SK-N-SH (cell line): Measurements from ENCODE around the gene ATP2B3. TPM values are rescaled to one million over a fixed set of nuclear protein-coding genes. Genes with fewer than 3 reads are reported as not detected.

Experiments used
- CTCF ChIA-PET: fragments of 300-600, 350-600 bp; formaldehyde crosslinking; extraction: SDS; loops from one replicate; lab custom pipeline; 2021; lab: Yijun Ruan, JAX
- POLR2A ChIA-PET: fragments of 350-600 bp; sonication (Branson Sonifier 250); formaldehyde crosslinking; extraction: SDS; loops from one replicate; lab custom pipeline; 2020; ENCODE audit warnings: antibody characterized with exemption, inconsistent platforms; lab: Yijun Ruan, JAX
- DNase-seq: peaks from one replicate; pipeline ENCODE4 v3.0.0; 2012
- H2AFZ ChIP-seq: fragments of 200-600 bp; sonication (generic); 2 replicates; pipeline ENCODE4 v1.8.1; 2016; ENCODE audit warnings: antibody characterized with exemption, mild to moderate bottlenecking, low read depth
- H3F3A ChIP-seq: fragments of 200-600 bp; sonication (generic); replicated peaks from 2 replicates; pipeline ENCODE3; 2016; ENCODE audit warnings: antibody characterized with exemption, mild to moderate bottlenecking; ENCODE audit not compliant: insufficient read depth
- H3K27ac ChIP-seq, 2 experiments: fragments of 200-500 bp in 1 of 2; fragments of 200-600 bp in 1 of 2; sonication (Bioruptor generic) in 1 of 2; sonication (generic), shearing (Covaris generic) in 1 of 2; 2 replicates each; pipeline versions ENCODE4 v1.5.1 to v1.6.1; 2014 to 2016; ENCODE audit warnings: low read depth in 2 of 2, inconsistent platforms in 1 of 2, low read length in 1 of 2, mild to moderate bottlenecking in 1 of 2, mixed read lengths in 1 of 2
- H3K27me3 ChIP-seq: fragments of 200-600 bp; sonication (generic), shearing (Covaris generic); 2 replicates; pipeline ENCODE4 v1.6.1; 2016; ENCODE audit warnings: mixed run types; ENCODE audit not compliant: insufficient read depth
- H3K36me3 ChIP-seq, 2 experiments: fragments of 200-500 bp in 1 of 2; fragments of 200-600 bp in 1 of 2; sonication (Bioruptor generic) in 1 of 2; sonication (generic) in 1 of 2; replicated peaks in 1 of 2; 2 replicates each; pipeline versions ENCODE3 to v1.5.1; 2014 to 2016; ENCODE audit warnings: low read length in 1 of 2, mild to moderate bottlenecking in 1 of 2; ENCODE audit not compliant: insufficient read depth in 2 of 2, control insufficient read depth in 1 of 2
- H3K4me1 ChIP-seq, 2 experiments: fragments of 200-500 bp in 1 of 2; fragments of 200-600 bp in 1 of 2; sonication (Bioruptor generic) in 1 of 2; sonication (generic), shearing (Covaris generic) in 1 of 2; 2 replicates each; pipeline versions ENCODE4 v1.5.1 to v1.6.1; 2014 to 2016; ENCODE audit warnings: low read depth in 1 of 2, low read length in 1 of 2, mixed run types in 1 of 2; ENCODE audit not compliant: insufficient read depth in 2 of 2, control insufficient read depth in 1 of 2
- H3K4me2 ChIP-seq: fragments of 200-600 bp; sonication (generic), shearing (Covaris generic); 2 replicates; pipeline ENCODE4 v1.6.1; 2017; ENCODE audit warnings: mixed run types
- H3K4me3 ChIP-seq, 2 experiments: fragments of 200-500 bp in 1 of 2; fragments of 200-600 bp in 1 of 2; sonication (Bioruptor generic) in 1 of 2; sonication (generic), shearing (Covaris generic) in 1 of 2; 2 replicates each; pipeline versions ENCODE4 v1.5.1 to v1.8.1; 2014 to 2016; ENCODE audit warnings: low read depth in 2 of 2, inconsistent platforms in 1 of 2, low read length in 1 of 2, mild to moderate bottlenecking in 1 of 2, mixed read lengths in 1 of 2, moderate library complexity in 1 of 2
- H3K79me2 ChIP-seq: fragments of 200-600 bp; sonication (generic); 2 replicates; pipeline ENCODE4 v1.8.1; 2017; ENCODE audit warnings: mild to moderate bottlenecking; ENCODE audit not compliant: insufficient read depth
- H3K9ac ChIP-seq: fragments of 200-600 bp; sonication (generic); 2 replicates; pipeline ENCODE4 v1.6.1; 2017; ENCODE audit warnings: mixed run types
- H3K9me2 ChIP-seq: fragments of 200-600 bp; sonication (generic); 2 replicates; pipeline ENCODE4 v1.6.1; 2017; ENCODE audit warnings: mixed run types
- H3K9me3 ChIP-seq: fragments of 200-600 bp; sonication (generic); 2 replicates; pipeline ENCODE4 v1.6.1; 2017; ENCODE audit warnings: mixed run types, mild to moderate bottlenecking, moderate library complexity
- H4K20me1 ChIP-seq: fragments of 200-600 bp; sonication (generic); 2 replicates; pipeline ENCODE4 v1.6.1; 2017; ENCODE audit warnings: mild to moderate bottlenecking, mixed run types; ENCODE audit not compliant: insufficient read depth
- CHD2 ChIP-seq: fragments of 150-350 bp; IDR thresholded peaks from 2 replicates; pipeline ENCODE4 v1.6.1; 2018; ENCODE audit warnings: low read length; ENCODE audit not compliant: partially characterized antibody
- ELF1 ChIP-seq: IDR thresholded peaks from 2 replicates; pipeline ENCODE4 v1.4.0; 2012
- EP300 ChIP-seq, 2 experiments: IDR thresholded peaks; 2 replicates each; pipeline versions ENCODE4 v1.4.0 to v1.6.1; 2012; ENCODE audit warnings: borderline replicate concordance in 1 of 2, low read depth in 1 of 2, low read length in 1 of 2
- FOSL2 ChIP-seq: IDR thresholded peaks from 2 replicates; pipeline ENCODE4 v1.4.0; 2012; ENCODE audit warnings: low read depth, mild to moderate bottlenecking, moderate library complexity, borderline replicate concordance
- MEF2A ChIP-seq: IDR thresholded peaks from 2 replicates; pipeline ENCODE4 v1.4.0; 2012; ENCODE audit warnings: low read depth, borderline replicate concordance
- MXI1 ChIP-seq: IDR thresholded peaks from 2 replicates; pipeline ENCODE4 v1.6.1; 2012; ENCODE audit warnings: mild to moderate bottlenecking, low read depth, low read length, improper control_type of control experiment
- NFIC ChIP-seq: IDR thresholded peaks from 2 replicates; pipeline ENCODE4 v1.4.0; 2012; ENCODE audit warnings: borderline replicate concordance
- PBX3 ChIP-seq: IDR thresholded peaks from 2 replicates; pipeline ENCODE4; 2012
- POLR2AphosphoS5 ChIP-seq: IDR thresholded peaks from 2 replicates; pipeline ENCODE4 v1.6.1; 2012; ENCODE audit warnings: low read depth, low read length
- RXRA ChIP-seq: IDR thresholded peaks from 2 replicates; pipeline ENCODE4 v1.4.0; 2012; ENCODE audit warnings: low read depth, mild to moderate bottlenecking, borderline replicate concordance
- YY1 ChIP-seq: IDR thresholded peaks from 2 replicates; pipeline ENCODE4 v1.4.0; 2012; ENCODE audit warnings: low read depth, mild to moderate bottlenecking
- WGBS: methylation state at CpG from one replicate; pipeline ENCODE4 v1.1.6; 2017; ENCODE audit warnings: low lambda C conversion rate; 5-methylcytosine and 5-hydroxymethylcytosine counted together
- polyA plus RNA-seq, 3 experiments: library from polyadenylated mRNA; depleted of rRNA; stranded (reverse); fragments of >200 nt; gene quantifications; 2 replicates each; pipeline ENCODE4 v1.2.3, GENCODE V29; 2012
- TF ChIP-seq, protein P1 (sequence below): fragments of 150-350 bp; IDR thresholded peaks from 2 replicates; pipeline ENCODE4 v1.6.1; 2016; ENCODE audit warnings: mild to moderate bottlenecking, low read depth, low read length
- TF ChIP-seq, protein P2 (sequence below): fragments of 150-350 bp; IDR thresholded peaks from 2 replicates; pipeline ENCODE4 v1.6.1; 2017; ENCODE audit warnings: antibody characterized with exemption, low read length, low read depth, borderline replicate concordance
- TF ChIP-seq, protein P3 (sequence below): IDR thresholded peaks from 2 replicates; pipeline ENCODE4 v1.4.0; 2012; ENCODE audit warnings: low read depth, borderline replicate concordance

The ATP2B3 gene
- polyA plus RNA-seq, 1 of the 3 experiments (the other 2 are of a cell fraction) = 0.16 TPM

- H3K4me2 ChIP-seq = no peak overlapping the region
- peaks cover 21% of the 10 kb centered on the region; the same call in 1 of the 2 replicates for H3K27me3 ChIP-seq
- TF ChIP-seq, protein P1, sequence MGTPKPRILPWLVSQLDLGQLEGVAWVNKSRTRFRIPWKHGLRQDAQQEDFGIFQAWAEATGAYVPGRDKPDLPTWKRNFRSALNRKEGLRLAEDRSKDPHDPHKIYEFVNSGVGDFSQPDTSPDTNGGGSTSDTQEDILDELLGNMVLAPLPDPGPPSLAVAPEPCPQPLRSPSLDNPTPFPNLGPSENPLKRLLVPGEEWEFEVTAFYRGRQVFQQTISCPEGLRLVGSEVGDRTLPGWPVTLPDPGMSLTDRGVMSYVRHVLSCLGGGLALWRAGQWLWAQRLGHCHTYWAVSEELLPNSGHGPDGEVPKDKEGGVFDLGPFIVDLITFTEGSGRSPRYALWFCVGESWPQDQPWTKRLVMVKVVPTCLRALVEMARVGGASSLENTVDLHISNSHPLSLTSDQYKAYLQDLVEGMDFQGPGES = no peak
- TF ChIP-seq, protein P2, sequence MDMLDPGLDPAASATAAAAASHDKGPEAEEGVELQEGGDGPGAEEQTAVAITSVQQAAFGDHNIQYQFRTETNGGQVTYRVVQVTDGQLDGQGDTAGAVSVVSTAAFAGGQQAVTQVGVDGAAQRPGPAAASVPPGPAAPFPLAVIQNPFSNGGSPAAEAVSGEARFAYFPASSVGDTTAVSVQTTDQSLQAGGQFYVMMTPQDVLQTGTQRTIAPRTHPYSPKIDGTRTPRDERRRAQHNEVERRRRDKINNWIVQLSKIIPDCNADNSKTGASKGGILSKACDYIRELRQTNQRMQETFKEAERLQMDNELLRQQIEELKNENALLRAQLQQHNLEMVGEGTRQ = no peak
- no peak for TF ChIP-seq POLR2AphosphoS5
- no peak for TF ChIP-seq PBX3
- TF ChIP-seq, protein P3, sequence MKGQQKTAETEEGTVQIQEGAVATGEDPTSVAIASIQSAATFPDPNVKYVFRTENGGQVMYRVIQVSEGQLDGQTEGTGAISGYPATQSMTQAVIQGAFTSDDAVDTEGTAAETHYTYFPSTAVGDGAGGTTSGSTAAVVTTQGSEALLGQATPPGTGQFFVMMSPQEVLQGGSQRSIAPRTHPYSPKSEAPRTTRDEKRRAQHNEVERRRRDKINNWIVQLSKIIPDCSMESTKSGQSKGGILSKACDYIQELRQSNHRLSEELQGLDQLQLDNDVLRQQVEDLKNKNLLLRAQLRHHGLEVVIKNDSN = no peak
- no peak for TF ChIP-seq RXRA
- TF ChIP-seq MEF2A = no peak
- TF ChIP-seq NFIC = no peak
- TF ChIP-seq ELF1 = no peak
- TF ChIP-seq CHD2 = no peak
- TF ChIP-seq MXI1 = no peak
- TF ChIP-seq EP300 (IDR thresholded peaks at IDR 0.05; ENCODE audit: borderline replicate concordance in 1 of 2, low read depth in 1 of 2, low read length in 1 of 2) = no peak
- no peak for TF ChIP-seq YY1
- TF ChIP-seq FOSL2 = no peak
- TF ChIP-seq, all 33 proteins: peak for 0
- 40% methylated on average over 12 of the region's 18 CpGs for WGBS
- no peak overlapping the region for H3K27ac ChIP-seq
- H3K4me3 ChIP-seq = no peak overlapping the region
- no peaks in the 10 kb centered on the region for H4K20me1 ChIP-seq
- no peaks in the 10 kb centered on the region for H3K79me2 ChIP-seq
- H3K9me2 ChIP-seq = no peaks in the 10 kb centered on the region
- no peak overlapping the region for H3K9ac ChIP-seq
- no peaks in the 10 kb centered on the region for H3F3A ChIP-seq
- no peaks in the 10 kb centered on the region for H3K9me3 ChIP-seq
- no peak for DNase-seq
- POLR2A ChIA-PET = no interaction called here
- H2AFZ ChIP-seq = no peak overlapping the region
- H3K36me3 ChIP-seq = peaks cover 0 to 8% of the 10 kb centered on the region in 2 experiments
- peaks cover 0 to 11% of the 10 kb centered on the region in 2 experiments; a peak in 1 of 4 replicates for H3K4me1 ChIP-seq
- CTCF ChIA-PET = no interaction called here
Observed at GRCh38 chrX:153588021-153588781, 70.8 kb downstream of the ATP2B3 start.
